ENCODE results near the gene TMOD1. TPM values are rescaled to one million over a fixed set of nuclear protein-coding genes. Genes with fewer than 3 reads are reported as not detected.

TMOD1 gene
- total RNA-seq, 1 donor from 2014 or later, result 10.6 TPM

DNA sequence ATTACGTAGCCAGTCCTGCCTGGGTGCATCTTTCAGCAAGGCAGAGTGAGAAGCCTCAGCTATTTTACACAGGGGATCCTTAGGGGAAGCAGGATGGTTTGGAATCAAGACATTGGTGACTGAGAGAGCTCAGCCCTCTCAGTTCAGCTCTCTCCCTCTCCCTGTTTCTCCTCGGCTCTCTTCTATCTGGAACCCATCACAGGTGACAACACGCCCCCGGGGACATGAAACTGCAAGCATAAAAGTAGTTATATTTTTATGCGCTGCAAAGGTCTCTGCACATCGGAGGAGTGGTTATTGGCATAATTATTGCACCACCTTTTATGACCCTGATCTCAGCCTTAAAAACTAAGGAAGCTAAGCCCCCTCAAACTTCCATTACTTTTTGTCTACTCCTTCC lies 14.2 kb downstream of the TMOD1 start:
- DNase-seq (ENCODE audit: low spot score), result no peak
- ATAC-seq, result no peak

- no peak for DNase-seq (ENCODE audit: low spot score)
- ATAC-seq, result no peak
Measured at GRCh38 chr9:97516111-97516510, 14.6 kb downstream of the TMOD1 start.

GRCh38 chr9:97517331-97518089 lies 16.0 kb downstream of the TMOD1 start:
- no peak for DNase-seq (ENCODE audit: low spot score)
- no peak for ATAC-seq

GRCh38 chr9:97518166-97518908 lies 16.9 kb downstream of the TMOD1 start:
- ATAC-seq, result no peak

GRCh38 chr9:97518909-97519307 lies 17.4 kb downstream of the TMOD1 start:
- no peak for DNase-seq (ENCODE audit: low spot score)
- ATAC-seq, result no peak

More at GRCh38 chr9:97518166-97518908, 16.9 kb downstream of the TMOD1 start:
- DNase-seq (ENCODE audit: low spot score), result no peak

- DNase-seq (ENCODE audit: low spot score) (no peak), ATAC-seq (no peak)
Measured at GRCh38 chr9:97519441-97519970, 18.0 kb downstream of the TMOD1 start.

- no peak for DNase-seq (ENCODE audit: low spot score)
- ATAC-seq, result no peak
Measured at GRCh38 chr9:97521576-97522333, 20.3 kb downstream of the TMOD1 start.

DNA sequence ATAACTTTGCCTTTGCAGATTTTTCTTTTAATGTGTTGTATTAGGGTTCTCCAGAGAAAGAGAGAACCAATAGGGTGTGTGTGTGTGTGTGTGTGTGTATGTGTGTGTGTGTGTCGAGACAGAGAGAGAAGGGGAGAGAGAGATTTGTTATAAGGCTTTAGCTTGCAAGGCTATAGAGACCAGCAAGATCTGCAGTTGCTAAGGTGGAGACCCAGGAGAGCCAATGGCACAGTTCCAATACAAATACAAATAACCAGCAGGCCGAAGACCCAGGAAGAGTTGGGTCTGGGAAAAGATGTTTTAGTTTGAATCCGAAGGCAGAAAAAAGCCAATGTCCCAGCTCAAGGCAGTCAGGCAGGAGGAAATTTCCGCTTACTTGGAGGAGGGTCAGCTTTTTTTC lies 23.0 kb downstream of the TMOD1 start:
- DNase-seq (ENCODE audit: low spot score) (no peak), ATAC-seq (peak; percentile 19)

DNA sequence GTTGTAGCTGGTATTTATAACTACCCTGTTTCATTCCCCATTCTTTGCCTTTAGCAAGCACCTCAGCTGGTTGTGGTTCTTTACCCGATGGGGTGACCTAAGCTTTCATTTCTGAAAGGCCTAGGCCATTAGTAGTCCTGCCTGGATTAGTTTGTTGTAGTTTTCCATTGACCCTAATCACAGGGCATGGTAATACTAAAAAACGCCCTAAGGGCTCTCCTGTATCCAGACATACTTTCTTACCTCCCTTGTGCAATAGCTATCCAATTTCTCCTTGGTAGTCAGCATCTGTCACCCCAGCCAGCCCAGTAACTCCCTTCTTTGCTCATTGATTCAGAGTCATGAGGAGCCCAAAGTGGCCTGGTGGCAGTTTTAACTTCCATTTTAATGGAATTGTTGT lies 24.0 kb downstream of the TMOD1 start:
- DNase-seq (ENCODE audit: low spot score) (no peak), ATAC-seq (no peak)

GRCh38 chr9:97526895-97527575 lies 25.6 kb downstream of the TMOD1 start:
- ATAC-seq (no peak), DNase-seq (ENCODE audit: low spot score) (no peak)

DNA sequence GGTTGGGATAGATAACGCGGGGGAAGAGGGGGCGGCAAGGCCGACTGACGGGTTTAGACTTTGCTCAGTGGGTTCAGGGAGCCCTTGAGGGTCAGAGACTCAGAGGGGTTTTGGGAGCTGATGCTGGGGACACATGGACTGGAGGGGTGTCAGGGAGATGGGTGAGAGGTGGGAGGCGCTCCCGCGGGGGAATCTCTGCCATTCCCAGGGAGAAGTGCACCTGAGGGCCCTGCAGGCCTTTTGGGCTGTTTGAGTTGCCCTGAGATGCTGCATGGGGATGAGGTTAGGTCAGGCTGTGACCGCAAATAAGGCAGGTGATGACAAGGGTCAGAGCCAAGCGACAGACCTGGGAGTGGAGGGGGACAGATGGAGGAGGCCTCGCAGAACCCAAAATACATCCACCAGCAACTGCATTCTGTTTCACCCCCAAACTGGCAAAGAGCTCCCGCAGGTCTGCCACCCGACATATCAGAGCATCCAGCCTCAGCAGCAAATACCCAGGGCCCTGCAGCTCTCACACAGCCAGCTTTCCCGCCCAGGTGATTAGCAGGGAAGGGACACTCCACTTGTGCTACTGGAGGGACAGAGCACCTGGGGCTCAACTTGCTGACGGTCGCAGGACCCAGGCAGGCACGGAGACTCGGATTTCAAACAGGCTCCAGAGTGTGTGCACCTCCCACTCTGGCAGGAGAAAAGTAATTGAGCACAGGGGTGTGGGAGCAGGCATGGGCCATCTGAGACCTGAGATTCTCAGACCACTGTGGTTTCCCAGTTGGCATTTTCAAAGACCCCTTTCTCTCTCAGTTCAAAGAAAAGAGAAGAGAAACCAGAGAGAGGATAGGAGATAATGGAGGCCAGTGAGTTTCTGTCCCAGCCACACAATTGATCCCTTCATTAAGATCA lies 26.4 kb downstream of the TMOD1 start:
- ATAC-seq, result no peak
- no peak for DNase-seq (ENCODE audit: low spot score)

DNA sequence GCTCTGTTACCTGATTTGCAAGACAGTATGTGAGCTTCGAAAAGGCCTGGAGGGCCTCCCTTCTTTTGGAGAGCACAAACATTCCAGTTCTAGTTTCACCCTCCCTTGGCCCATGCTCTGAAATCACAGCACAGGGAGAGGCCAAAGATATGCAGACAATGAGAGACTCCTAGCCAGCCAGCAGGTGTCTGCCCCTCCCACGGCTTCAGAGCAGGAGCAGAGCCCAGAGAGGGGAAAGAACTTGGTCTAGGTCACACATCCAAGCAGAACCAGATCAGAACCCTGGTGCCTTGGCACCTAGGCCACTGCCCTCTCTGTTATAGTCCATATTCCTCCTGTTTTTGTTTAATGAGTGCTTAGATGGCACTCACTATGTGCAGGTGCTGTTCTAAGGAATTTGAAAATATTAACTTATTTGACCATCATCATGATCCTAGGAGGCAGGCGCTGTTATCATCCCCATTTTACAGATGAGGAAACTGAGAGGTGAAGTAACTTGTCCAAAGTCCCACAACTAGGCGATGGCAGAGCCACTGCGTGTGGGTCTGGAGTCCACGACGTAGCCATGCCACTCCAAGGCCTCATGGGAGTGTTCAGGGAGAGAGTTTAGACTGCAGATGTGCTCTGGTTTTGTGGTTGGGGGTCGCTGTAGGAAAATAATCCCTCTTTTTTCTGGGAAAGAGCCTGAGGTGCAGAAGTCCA lies 27.2 kb downstream of the TMOD1 start:
- peak; percentile 37 for ATAC-seq
- no peak for DNase-seq (ENCODE audit: low spot score)

DNA sequence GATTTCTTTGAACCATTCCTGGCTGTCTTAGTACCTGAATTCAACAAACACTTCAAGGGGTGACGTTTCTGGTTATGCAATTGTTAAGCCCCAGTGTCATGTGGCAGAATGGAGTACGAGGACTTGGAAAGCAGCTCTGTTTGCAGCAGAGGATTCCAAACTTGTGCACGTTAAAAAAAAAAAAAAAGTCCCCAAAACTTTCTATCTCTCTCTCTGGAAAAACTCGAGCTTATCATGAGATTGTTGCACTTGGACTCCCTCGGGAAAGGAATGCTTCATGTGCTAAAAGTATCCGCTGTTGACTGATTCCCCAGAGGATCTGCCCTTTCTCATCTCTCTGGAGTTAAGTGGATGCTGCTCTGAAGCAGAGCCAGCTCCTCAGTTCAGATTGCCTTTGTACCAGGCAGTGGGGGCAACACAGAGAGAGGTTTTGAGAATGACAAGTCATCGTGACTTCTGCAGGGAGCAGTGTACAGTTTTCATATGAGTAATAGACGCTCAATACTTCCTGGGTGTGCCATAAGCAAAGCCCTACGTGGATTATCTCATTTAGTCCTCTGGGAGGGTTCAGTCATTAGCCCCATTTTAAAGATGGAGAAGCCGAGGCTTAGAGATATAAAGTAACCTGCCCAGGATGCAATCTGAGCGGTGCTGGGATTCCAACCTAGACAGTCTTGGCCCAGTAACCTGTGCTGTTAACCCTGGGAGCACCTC lies 28.1 kb downstream of the TMOD1 start:
- no peak for ATAC-seq
- DNase-seq (ENCODE audit: low spot score), result no peak

DNA sequence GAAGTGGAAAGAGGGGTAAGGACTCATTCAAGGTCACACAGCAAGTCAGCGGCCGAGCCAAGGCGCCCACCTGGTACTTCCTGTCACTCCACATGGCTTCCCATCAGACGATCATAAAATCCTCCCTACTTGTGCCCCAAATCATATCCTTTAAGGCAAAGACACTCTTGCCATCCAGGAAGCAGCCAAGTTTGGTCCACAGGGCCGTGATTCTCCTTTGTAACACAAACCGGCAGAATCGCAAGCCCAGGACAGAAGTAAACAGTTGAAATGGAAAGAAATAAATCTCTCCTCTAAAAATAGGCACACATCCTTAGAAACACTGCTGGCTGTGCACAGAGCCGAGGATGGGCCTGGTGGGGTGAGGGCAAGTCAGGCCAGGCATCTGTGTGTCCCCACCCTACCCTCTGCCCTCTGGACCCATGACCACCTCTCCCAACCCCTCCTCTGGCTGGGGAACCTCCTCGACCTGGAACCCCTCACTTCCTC lies 30.5 kb downstream of the TMOD1 start:
- DNase-seq (ENCODE audit: low spot score) (no peak), ATAC-seq (no peak)

- DNase-seq (ENCODE audit: low spot score) (no peak), ATAC-seq (peak; percentile 75)
Measured at GRCh38 chr9:97534185-97534584, 32.7 kb downstream of the TMOD1 start.

DNA sequence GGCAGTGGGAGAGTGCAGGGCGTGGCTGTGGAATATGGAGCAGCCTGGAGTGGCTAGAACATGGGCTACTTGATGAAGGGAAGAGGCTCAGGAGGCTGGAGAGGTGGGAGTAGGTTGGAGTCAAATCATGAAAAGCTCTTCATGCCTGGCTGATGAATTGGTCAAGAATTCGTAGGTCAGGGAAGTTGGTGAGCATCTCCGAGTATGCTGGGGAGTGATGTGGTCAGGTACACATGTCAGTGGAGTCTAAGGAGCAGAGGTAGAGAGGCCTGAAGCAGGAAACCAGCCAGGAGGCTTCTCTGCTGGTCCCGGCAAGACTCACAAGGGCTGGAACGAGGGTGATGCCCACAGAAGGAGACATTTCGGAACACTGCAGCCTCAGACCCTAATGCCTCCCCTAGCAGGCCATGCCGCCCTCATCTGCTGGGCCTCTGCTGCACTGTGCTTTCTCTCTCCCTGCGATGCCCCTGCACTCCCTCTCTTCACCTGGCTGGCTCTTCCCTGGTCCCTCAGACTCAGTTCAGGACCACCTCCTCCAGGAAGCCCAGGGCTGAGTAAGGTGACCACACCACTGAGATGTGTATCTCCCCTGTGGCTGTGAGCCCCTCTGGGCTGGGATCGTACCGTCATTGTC lies 33.6 kb downstream of the TMOD1 start:
- DNase-seq (ENCODE audit: low spot score) (no peak), ATAC-seq (no peak)

DNA sequence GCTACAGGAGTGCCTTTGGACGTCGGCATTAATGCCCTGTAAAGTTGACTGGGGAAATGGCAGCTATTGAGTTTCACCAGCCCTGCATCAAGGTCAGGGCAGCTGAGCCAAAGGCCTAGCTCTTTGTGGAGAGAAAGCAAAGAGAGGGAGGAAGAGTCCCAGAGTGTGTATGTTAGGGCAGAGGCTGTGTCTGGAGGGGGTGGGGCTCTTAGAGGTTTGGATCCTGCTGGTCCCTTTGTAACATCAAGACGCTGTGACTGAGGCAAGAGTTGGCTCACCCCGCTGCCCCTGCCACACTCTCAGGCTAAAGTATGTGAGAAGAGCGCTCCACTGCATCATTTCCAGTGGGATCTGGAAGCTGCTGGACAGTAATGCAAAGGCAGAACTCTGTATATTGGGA lies 34.3 kb downstream of the TMOD1 start:
- no peak for ATAC-seq
- no peak for DNase-seq (ENCODE audit: low spot score)

DNA sequence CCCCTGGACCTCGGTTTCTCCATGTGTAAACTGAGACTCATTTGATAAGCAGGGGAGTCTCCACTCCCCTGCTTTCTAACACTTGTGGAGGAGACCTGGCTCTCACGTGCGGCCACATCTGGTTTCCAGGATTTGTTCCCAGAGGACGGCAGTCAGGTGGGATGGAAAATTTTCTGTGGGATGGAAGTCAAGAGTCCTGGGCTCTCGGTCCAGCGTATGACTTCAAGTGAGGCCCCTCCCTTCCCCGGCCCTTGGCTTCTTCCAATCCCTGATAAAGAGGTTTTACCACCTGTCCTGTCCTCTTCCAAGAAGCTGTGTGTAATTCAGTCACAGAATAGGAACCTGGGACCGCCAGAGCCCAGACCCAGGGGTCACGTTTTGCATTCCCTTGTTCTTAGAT lies 35.0 kb downstream of the TMOD1 start:
- ATAC-seq (no peak), DNase-seq (ENCODE audit: low spot score) (no peak)
